Stimulated activated CD8-positive, alpha-beta memory T cell treated with anti-CD3 and anti-CD28 coated beads, Interleukin-7, amount 100 ng/mL, for 1 hour (primary cell): ENCODE data around the gene GTPBP4.
"Not testable (repeated sequence)": the region's sequence is repeated elsewhere in the genome, so short reads cannot be mapped to it uniquely, and the experiment has no call there.

Experiments
- DNase-seq, 2 donors: peaks; one replicate each; pipeline ENCODE4 v3.0.0-alpha.2; 2020; ENCODE audit warnings: low read depth in 2 of 2

GTPBP4 gene

DNA sequence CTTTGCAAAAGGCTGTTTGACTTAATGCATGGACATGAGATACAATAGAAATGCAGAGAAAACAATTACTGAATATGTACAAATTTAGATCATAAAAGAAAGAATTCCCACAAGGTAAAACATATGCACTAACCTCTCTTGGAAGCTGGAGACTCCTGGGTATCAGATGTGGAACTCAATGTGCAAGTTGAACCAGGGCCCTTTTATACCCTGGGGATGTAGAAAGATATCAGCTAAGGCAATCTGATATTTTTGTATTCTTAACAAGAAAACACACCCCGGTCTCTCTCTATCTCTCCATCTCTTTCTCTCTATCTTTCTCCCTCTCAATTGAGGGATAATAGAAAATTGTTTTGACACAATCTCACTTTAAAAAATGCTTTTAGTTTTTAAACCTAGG is 37.4 kb downstream of the GTPBP4 start, which contains the start of gene IDI2:
TSS of gene IDI2 (minus strand) at position 177 of the 400 bp plus-strand sequence. CDS start 1,136 bp downstream, outside the sequence.
- no peak for DNase-seq

DNA sequence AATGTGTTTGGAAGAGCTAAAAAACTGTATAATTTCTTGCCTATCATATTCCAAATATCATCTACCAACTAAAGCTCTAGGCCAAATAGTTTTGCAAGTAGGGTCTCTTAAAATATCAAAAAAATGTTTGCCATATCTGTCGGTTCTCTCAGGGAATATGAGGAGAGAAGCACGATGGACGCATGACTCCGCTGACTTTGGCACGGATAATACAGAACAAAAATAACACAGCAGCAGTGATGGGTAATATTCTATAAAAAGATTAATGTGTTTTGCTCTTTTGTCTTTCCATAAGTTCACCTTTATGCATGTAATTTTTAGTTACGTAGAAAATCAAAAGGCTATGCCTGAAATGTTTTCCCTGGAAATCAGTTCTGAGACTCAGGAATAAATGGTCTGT is 38.3 kb downstream of the GTPBP4 start:
- DNase-seq, result no peak

DNA sequence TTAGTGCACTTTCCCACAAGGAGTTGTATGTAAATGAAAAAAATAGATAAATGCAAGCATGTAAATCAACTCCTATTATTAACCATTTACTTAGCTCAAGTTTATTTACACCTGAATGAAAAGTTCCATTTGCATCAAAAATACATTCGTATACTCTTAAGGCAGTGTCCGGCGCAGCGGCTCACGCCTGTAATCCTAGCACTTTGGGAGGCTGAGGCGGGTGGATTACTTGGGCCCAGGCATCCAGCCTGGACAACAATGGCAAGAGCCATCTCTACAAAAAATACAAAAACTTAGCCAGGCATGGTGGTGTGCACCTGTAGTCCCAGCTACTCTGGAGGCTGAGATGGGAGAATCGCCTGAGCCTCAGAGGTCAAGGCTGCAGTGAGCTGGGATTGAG is 41.6 kb downstream of the GTPBP4 start:
- no peak for DNase-seq

DNA sequence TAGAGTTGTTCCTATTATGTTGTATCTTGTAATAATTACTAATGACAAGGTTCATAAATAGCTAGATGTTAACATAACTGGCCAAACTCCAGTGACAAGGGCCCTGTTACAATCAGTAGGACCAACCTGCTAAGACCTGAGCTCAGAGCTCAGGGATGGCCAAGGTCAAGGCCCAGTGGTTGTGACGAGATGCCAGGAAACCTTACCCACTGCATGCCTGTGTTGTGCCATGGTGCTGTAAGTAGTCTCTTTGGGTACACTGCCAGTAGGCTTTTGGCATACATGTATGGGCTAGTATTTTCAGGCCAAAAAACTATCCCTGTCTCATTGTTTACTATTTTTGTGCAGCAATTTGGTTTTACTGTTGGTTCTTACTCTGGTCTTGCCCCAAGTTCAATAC is 45.4 kb downstream of the GTPBP4 start:
- DNase-seq, result no peak

DNA sequence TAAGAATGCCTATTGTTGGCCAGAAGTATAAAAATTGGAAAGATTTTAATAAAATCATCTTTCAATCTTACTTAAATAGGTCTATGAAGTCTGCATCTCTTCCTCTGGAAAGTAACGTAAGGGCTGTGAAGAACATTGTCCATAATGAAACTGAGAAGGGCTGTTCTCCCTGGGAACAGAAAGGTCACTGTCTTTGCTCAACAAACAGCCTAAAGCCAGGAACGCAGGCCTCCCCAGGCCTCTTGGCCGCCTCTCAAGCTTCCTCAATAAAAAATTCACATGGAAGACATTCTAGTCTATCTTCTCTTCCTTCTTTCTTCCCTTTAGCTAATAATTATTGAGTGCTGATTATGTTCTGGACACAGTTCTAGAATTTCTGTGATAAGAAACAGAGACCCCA is 46.5 kb downstream of the GTPBP4 start:
- DNase-seq, result no peak

DNA sequence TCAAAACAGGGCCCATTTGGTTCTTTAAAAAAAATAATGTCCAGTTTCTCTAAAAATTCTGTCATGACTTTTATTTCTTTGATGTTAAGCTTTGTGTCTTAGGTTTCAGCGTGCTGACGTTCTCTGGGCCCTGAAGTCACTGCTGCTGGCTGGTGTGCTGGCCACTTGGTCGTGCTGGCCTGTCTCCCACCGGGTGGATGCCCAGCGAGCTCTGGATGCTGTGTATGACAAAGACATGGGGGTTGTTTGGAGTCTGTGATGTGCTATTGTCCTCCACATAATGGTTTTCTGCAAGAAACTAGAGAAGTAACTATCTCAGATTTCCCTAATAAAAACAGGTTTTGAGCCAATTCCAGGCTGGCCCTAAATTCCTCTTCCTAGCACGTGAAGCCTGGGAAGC is 47.0 kb downstream of the GTPBP4 start:
- no peak for DNase-seq

DNA sequence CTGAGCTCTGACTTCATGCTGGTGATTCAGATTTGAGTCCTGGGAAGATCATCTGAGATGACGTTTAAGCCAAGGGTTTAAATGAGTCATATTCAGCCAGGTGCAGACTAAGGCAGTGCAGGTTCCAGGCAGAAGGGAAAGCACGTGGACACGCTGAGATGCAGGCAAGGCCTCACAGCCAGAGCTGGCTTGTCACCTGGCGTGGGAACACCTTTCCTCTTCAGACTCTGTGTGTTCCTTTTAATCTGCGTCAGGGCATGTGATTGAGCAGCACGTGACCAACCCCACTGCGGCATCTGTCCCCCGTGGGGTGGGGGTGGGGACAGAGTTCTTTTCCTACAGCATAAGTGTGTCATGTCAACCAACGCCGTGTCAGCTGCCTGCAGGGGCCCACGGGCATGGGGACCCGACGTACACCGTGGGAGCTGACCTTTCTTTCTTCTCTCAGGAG is 48.1 kb downstream of the GTPBP4 start:
- DNase-seq, result no peak

DNA sequence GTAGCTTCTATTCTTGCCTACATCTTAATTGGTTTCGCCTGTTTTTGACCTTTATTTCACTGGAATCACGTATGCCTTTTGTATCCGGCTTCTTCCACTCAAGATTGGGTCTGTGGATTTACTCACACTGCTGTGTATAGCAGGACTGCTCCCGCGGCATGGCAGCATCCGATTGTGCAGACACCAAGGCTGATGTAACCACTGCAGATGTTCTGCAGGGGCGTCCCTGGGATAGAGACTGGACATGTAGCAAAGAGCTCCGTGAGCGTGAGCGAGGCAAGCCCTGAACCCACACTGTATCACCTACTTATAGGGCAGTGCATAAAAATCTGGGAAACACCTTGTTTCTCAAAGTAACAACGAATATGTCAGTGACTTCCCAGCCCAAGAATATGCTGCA is 48.9 kb downstream of the GTPBP4 start:
- DNase-seq, result no peak

DNA sequence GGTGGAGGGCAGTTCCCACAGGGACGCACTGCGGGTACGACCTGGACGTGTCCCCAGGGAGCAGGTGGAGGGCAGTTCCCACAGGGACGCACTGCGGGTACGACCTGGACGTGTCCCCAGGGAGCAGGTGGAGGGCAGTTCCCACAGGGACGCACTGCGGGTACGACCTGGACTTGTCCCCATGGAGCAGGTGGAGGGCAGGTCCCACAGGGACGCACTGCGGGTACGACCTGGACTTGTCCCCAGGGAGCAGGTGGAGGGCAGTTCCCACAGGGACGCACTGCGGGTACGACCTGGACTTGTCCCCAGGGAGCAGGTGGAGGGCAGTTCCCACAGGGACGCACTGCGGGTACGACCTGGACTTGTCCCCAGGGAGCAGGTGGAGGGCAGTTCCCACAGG is 50.5 kb downstream of the GTPBP4 start:
- not testable (repeated sequence) for DNase-seq

DNA sequence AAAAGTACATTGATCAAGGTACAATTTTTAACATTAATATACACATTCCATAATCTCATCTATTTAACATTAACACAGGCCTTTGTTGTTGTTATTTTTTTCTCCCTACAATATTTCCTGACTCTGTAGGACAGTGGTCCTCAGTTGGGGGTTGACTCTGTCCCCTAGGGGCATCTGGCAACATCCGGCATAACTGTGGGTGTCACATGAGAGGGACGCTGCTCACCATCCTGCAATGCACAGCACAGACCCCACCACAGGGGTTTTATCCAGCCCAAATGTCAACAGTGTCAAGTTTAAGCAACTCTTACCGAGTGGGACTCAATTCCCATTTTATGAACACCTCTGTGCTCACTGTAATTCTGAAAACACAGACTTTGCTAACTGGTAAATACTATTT is 51.9 kb downstream of the GTPBP4 start:
- DNase-seq, result no peak

DNA sequence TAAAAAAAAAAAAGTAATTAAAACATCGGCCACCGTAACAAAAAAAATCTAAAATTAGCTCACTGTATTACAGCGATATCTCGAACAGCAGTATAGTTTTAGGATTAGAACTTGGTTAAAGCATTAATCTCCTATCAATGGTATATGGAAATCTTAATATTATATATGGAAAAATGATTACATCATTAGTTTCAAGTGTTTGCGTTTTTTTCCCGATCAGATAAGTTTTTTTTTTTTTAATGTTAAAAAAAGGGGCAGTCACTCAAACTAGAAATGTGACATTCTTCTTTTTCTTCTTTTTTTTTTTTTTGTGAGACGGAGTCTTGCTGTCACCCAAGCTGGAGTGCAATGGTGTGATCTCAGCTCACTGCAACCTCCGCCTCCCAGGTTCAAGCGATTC is 53.3 kb downstream of the GTPBP4 start:
- no peak for DNase-seq

DNA sequence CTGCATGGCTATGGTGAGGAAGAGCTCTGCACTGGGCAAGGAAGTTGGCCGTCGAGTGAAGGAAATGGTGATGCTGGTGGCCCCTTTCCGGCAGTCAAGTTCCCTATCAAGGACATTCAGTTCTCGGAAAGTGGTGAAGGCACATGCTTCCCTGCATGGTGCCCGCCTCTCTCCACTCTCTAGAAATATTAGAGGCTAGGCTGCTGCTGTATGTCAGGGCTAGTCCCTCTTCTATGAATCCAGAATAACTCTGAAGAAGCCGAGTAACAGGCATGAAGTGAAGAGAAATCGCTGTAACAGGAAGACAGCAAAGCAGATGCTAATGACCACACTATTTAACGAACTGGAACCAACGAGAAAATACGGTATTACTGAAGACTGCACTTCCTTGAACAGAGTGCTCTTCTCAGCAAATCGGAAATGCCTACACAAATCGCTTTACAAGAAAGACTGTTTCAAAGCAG is 55.3 kb downstream of the GTPBP4 start:
- no peak for DNase-seq

DNA sequence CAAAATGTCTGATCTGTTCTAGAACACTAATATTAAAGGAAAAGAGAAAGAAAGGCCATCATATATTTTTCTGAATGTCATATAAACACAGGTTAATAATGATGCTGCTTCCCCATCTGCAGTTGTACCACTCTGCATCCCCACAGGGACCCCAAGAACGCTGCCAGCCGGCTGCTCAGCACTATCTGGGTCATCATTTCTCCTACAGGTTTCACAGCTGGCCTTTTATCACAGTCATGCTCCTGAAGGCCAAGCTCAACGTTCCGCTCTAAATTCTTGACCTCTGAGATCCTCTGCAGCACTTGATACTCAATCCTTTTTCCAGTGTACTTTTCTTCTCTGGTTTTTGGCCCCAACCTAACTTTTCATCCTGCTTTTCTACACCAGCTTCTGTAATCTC is 55.9 kb downstream of the GTPBP4 start:
- DNase-seq, result no peak

DNA sequence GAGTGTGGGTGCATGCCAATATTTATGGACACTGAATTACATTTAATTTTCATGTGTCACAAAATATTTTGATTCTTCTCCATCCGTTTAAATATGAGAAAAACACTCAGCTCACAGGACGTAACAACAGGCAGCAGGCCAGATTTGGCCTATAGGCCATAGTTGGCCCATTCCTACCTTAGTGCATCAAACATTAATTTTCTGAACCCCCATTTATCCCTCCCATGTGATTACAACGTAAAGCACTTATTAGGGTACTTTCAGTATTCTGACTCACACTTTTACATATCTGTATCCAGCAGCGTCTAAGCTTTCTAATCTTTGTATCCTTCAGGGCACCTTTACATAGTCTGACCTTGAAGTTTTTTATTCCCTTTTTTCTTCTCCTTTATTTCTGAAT is 56.7 kb downstream of the GTPBP4 start:
- DNase-seq, result no peak

DNA sequence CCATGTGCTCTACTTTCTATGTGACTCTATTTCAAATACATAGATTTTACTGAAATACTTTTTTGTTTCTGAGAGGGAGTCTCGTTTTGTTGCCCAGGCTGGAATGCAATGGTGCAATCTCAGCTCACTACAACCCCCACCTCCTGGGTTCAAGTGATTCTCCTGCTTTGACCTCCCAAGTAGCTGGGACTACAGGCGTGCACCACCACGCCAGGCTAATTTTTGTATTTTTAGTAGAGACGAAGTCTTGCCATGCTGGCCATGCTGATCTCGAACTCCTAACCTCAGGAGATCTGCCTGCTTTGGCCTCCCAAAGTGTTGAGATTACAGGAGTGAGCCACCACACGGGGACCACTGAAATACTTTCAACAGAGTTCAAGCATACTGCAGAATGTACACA is 57.2 kb downstream of the GTPBP4 start:
- no peak for DNase-seq

DNA sequence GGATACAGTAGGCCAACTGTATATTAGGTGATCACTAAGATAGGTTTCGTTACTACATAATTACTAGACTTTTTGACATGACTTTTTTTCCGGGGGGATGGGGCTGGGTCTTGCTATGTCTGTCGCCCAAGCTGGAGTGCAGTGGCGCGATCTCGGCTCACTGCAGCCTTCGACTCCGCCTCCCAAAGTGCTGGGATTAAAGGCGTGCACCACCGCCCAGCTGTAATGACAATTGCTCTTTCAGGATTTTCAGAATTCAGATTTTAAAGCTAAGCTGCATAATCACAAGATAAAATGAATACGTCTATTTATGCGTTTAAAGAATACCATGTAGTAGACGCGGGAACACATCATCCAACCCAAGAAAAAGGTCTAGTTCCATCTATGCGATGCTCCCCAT is 59.7 kb downstream of the GTPBP4 start:
- no peak for DNase-seq

DNA sequence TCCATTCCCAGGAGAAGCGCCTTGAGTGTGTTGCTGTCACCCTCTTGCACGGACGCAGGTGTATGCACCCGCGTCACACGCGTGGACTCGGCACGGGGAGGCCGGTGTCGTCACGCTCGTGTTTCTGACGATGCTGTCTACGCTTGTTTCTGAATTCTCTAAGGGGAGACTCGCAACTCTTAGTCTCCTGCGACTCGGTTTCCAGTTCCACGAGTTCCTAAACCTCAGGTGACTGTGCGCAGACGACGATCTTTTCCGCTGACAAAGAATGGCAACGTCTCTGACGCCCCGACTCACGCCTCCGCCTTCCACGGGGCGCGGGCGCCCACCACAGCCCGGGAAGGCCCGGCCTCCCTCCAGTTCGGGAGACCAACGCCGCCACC is 60.1 kb downstream of the GTPBP4 start:
- DNase-seq, result no peak

DNA sequence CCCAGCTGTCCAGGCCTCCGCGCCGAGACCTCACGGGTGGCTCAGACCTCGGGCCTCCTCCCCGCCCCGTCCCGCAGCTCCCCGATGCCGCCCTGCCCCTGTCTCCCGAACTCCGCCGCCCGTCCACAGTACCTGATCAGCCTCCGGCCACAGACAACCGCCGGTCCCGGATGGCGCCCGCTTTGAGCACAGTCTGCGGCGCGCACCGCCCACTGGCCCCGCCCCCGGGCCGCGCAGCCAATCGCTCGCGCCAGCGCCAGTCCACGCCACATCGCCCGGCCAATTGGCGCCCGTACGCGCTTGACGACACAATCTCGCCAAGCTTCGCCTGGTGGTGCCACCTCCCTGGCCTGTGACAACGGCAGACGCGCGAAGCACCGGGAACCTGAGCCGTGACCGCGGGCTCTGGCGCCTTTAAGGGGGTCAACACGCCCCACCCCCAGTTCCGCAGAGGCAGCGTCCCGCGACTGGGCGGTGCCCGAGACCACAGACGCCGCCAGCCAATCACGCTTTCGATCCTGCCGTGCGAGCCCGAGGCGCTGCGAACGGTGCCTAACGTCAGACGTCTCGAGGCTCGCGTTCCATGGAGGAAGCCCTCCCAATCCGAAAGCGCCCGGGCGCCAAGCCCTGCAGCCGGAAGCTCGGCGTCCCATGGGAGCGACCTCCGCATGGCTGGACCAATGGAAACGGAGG is 60.6 kb downstream of the GTPBP4 start, which contains the start of gene IDI1:
TSS of gene IDI1 (minus strand) at position 388 of the 693 bp plus-strand sequence. CDS start at position 272, 116 bp downstream.
- peak; percentile 90 to 93 for DNase-seq

DNA sequence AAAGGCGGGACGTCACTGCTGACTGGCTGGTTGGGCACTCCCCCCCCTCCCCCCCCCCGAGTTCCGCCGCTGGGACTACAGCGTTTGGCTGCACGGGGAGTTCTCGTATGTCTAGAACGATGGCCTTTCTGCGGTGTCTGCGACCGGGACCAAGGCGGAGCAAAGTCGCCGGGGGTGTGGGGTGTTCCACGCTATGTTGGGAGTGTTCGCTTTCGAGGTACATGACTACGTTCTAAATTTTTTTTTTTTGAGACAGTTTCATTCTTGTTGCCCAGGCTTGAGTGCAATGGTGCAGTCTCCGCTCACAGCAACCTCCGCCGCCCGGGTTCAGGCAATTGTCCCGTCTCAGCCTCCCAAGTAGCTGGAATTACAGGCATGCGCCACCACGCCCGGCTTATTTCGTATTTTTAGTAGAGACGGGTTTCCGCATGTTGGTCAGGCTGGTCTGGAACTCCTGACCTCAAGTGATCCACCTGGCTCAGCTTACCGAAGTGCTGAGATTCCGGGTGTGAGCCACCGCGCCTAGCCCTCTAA is 61.3 kb downstream of the GTPBP4 start:
- DNase-seq, result no peak

DNA sequence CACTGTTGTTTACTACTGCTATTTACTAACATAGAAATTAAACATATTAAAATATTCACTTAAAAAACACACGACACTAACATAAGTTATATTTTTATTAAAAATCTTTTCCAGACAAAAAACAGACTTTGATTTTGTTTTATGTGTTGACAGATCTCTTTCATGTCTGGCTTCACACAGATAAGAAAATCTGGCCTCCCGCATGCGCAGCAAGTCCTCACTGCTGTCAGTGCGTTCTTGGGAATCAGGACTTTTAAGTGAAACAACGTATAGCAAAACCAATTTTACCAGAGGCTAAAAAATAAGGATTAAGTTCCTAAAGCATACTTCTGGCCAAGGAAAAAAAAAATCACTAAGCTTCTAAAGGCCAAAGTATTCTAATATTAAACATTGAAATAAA is 61.9 kb downstream of the GTPBP4 start:
- no peak for DNase-seq

DNA sequence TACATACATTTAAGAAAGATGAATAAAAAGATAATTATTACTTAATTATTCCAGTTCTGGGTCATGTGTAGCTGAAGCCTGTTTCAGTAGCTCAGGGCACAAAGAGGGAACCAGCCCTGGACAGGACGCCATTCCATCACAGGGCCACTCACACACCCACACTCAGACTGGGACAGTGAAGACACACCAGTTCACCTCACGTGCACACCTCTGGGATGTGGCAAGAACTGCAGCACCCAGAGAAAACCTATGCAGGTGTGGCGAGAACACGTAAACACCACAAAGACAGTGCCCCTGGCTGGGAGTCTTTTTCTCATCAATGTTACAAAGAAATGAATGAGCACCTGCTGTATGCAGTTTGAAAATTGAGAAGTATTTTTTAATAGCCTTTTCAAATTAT is 62.3 kb downstream of the GTPBP4 start:
- DNase-seq, result no peak

DNA sequence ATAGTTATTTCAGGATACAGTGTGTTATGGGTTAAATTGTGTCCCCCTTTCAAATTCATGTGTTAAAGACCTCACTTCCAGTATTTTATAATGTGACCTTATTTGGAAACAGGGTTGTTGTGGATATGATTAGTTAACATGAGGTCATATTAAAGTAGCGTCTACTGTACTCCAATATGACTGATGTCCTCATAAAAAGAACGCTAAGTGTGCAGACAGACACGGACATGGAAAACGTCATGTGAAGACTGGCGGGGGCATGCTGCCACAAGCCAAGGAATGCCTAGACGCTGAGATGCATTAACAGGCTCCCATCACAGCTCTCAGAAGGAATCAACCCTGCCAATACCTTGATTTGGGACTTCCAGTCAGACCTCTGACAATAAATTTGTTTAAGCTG is 66.5 kb downstream of the GTPBP4 start:
- DNase-seq, result no peak

DNA sequence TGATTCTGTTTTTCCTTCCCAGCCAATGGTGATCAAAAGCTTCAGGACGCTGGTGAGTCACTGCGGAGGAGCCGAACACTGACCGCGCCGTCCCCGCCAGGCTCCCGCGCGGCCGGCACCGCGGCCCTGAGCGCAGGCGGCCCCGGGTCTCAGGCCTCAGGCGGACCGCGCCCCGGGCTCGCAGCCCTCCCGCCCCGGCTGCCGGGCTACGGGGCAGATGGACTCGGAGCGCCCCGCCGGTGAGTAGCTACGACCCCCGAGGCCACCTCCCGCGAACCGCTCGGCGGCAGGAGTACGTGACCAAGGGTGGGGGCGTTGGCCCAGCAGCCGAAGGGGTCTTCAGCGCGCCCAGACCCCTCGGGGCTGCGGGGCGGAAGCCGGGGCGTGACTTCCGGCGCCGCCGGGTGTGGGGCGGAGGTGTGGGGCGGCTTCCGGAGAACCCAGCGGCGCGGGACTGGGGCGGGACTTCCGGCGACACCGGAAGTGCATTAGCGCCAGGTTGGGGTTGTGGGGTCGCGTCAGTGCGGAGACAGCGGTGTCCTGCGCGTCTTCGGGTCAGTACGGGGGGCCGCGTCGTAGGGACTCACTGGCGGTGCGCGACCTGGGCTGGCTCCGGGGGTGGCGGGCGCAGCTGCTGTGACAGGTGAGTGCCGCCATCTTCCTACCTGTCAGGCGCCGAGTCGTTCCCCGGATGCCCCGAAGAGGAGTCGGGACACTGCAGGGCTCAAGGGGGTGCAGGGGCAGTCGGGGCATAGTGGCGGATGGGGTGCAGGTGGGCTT is 68.3 kb downstream of the GTPBP4 start, which contains the start of gene WDR37:
TSS of gene WDR37 (plus strand) at position 60 of the 780 bp plus-strand sequence. CDS start 15,771 bp downstream, outside the sequence.
- peak; percentile 78 to 80 for DNase-seq
